ENCODE data around the gene ATP1A2. TPM values are rescaled to one million over a fixed set of nuclear protein-coding genes. Genes with fewer than 3 reads are reported as not detected.

The ATP1A2 gene
- total and polyA plus RNA-seq, 10 of the 15 experiments (the other 5 are each of a cell fraction or from before 2014, with no cell fraction given), result 0.15 TPM; not detected in 9

DNA sequence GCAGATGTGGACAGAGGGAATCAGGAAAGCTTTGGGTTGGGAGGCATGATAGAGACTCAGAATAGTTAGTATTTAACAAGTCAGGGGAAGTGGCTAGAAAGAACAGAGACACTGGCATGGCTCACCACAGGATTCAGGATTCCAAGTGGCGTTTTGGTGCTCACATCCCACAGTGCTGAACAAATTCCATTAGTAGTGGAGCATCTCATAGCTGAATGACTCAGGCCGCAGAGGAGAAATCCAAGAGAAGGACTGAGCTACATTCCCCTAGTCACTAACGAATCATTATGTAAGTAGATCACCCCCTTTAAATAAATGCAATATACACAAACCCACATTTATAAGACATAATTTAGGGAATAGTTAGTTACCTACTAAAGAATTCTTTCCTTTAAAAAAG lies 39.3 kb upstream of the ATP1A2 start:
- TF ChIP-seq, protein P1, sequence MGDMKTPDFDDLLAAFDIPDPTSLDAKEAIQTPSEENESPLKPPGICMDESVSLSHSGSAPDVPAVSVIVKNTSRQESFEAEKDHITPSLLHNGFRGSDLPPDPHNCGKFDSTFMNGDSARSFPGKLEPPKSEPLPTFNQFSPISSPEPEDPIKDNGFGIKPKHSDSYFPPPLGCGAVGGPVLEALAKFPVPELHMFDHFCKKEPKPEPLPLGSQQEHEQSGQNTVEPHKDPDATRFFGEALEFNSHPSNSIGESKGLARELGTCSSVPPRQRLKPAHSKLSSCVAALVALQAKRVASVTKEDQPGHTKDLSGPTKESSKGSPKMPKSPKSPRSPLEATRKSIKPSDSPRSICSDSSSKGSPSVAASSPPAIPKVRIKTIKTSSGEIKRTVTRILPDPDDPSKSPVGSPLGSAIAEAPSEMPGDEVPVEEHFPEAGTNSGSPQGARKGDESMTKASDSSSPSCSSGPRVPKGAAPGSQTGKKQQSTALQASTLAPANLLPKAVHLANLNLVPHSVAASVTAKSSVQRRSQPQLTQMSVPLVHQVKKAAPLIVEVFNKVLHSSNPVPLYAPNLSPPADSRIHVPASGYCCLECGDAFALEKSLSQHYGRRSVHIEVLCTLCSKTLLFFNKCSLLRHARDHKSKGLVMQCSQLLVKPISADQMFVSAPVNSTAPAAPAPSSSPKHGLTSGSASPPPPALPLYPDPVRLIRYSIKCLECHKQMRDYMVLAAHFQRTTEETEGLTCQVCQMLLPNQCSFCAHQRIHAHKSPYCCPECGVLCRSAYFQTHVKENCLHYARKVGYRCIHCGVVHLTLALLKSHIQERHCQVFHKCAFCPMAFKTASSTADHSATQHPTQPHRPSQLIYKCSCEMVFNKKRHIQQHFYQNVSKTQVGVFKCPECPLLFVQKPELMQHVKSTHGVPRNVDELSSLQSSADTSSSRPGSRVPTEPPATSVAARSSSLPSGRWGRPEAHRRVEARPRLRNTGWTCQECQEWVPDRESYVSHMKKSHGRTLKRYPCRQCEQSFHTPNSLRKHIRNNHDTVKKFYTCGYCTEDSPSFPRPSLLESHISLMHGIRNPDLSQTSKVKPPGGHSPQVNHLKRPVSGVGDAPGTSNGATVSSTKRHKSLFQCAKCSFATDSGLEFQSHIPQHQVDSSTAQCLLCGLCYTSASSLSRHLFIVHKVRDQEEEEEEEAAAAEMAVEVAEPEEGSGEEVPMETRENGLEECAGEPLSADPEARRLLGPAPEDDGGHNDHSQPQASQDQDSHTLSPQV (IDR thresholded peaks at IDR 0.05), result no peak
- TF ChIP-seq BMI1 (IDR thresholded peaks at IDR 0.05; ENCODE audit: borderline replicate concordance) (no peak), JUNB (IDR thresholded peaks at IDR 0.05) (no peak), SMAD1 (IDR thresholded peaks at IDR 0.05; ENCODE audit: low read depth, partially characterized antibody) (no peak)
- TF ChIP-seq, protein P2, sequence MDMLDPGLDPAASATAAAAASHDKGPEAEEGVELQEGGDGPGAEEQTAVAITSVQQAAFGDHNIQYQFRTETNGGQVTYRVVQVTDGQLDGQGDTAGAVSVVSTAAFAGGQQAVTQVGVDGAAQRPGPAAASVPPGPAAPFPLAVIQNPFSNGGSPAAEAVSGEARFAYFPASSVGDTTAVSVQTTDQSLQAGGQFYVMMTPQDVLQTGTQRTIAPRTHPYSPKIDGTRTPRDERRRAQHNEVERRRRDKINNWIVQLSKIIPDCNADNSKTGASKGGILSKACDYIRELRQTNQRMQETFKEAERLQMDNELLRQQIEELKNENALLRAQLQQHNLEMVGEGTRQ (IDR thresholded peaks at IDR 0.05; ENCODE audit: borderline replicate concordance, low read depth, low read length), result no peak

More for the DNA sequence above, 39.3 kb upstream of the ATP1A2 start:
- H3K9ac ChIP-seq (ENCODE audit: control insufficient read depth, insufficient read depth, low read length), result no peak overlapping the region
- no peak overlapping the region for H3K27ac ChIP-seq (ENCODE audit: control insufficient read depth, insufficient read depth)
- POLR2A ChIA-PET, result no interaction called here
- no peak overlapping the region for H2AFZ ChIP-seq (ENCODE audit: control insufficient read depth, low read depth, low read length)
- no peaks in the 10 kb centered on the region for H3K9me3 ChIP-seq (replicated peaks; ENCODE audit: control insufficient read depth, insufficient read depth, low read length)
- intact Hi-C loops (cut with micrococcal nuclease; ENCODE audit: unreplicated experiment), result no loop called here
- no peaks in the 10 kb centered on the region for H4K20me1 ChIP-seq (ENCODE audit: control insufficient read depth, insufficient read depth)
- H3K79me2 ChIP-seq (ENCODE audit: control insufficient read depth, insufficient read depth, low read length), result no peaks in the 10 kb centered on the region
- H3K36me3 ChIP-seq (ENCODE audit: control insufficient read depth in 2 of 2, insufficient read depth in 2 of 2, low read length in 1 of 2), result no peaks in the 10 kb centered on the region
- BruUV-seq (replicated peaks), result no TSS peak
- H3K27me3 ChIP-seq (replicated peaks in 1 of 2; ENCODE audit: control insufficient read depth in 2 of 2, insufficient read depth in 2 of 2, low read length in 1 of 2), result no peaks in the 10 kb centered on the region; a peak in 1 of 4 replicates
- peaks cover 8% of the 10 kb centered on the region for H3K4me1 ChIP-seq (ENCODE audit: control insufficient read depth, insufficient read depth, low read length)
- DNase-seq (ENCODE audit: low read depth, low spot score), result no peak
- in situ Hi-C loops (cut with MboI), result no loop called here
- no peak for FAIRE-seq
- CTCF ChIA-PET, result interaction anchor here (0.8 to 49.8 kb wide), 5 partner anchors 8 to 176 kb away, joined by 3 to 1035 read pairs (median 24); partner anchors contain the start of genes IGSF8, KCNJ10, KCNJ9 and PIGM
- whole genome bisulfite sequencing (ENCODE audit: insufficient coverage, insufficient replicate concordance, low lambda C conversion rate, missing lambda C conversion rate), result 43% methylated on average over 3 of the region's 3 CpGs
- ATAC-seq, result no peak
- SMC1A ChIA-PET (ENCODE audit: uncharacterized antibody, unreplicated experiment), result interaction anchor here (2.0 to 8.9 kb wide), 2 partner anchors 14 to 30 kb away, joined by 7 to 89 read pairs; no protein-coding TSS in a partner anchor
- RAD21 ChIA-PET (ENCODE audit: unreplicated experiment), result interaction anchor here (1.1 to 1.7 kb wide), 2 partner anchors 30 to 83 kb away, joined by 3 to 6 read pairs; no protein-coding TSS in a partner anchor
- H3K4me2 ChIP-seq (ENCODE audit: control insufficient read depth, insufficient read depth), result no peak overlapping the region
- no peak overlapping the region for H3K4me3 ChIP-seq
